ENCODE data around the gene DMRTC2.

The DMRTC2 gene

GRCh38 chr19:41815301-41815700, 29.5 kb upstream of the DMRTC2 start:
- TF ChIP-seq CTCF (IDR thresholded peaks at IDR 0.05; ENCODE audit: borderline replicate concordance, insufficient read depth, low read depth, low read length): no peak
- H3K4me3 ChIP-seq (ENCODE audit: low read depth, low read length): no peak overlapping the region

- TF ChIP-seq CTCF (IDR thresholded peaks at IDR 0.05; ENCODE audit: borderline replicate concordance, insufficient read depth, low read depth, low read length): no peak
- H3K4me3 ChIP-seq (ENCODE audit: low read depth, low read length): no peak overlapping the region
These were observed 28.1 kb upstream of the DMRTC2 start for GRCh38 chr19:41816761-41817160.

GRCh38 chr19:41821003-41821735, 23.7 kb upstream of the DMRTC2 start:
- TF ChIP-seq CTCF (IDR thresholded peaks at IDR 0.05; ENCODE audit: borderline replicate concordance, insufficient read depth, low read depth, low read length): peak; percentile 67
- H3K4me3 ChIP-seq (ENCODE audit: low read depth, low read length): no peak overlapping the region

GRCh38 chr19:41837981-41838708, 6.7 kb upstream of the DMRTC2 start:
- TF ChIP-seq CTCF (IDR thresholded peaks at IDR 0.05; ENCODE audit: borderline replicate concordance, insufficient read depth, low read depth, low read length): no peak
- H3K4me3 ChIP-seq (ENCODE audit: low read depth, low read length): no peak overlapping the region

GRCh38 chr19:41839211-41839610, 5.6 kb upstream of the DMRTC2 start:
- H3K4me3 ChIP-seq (ENCODE audit: low read depth, low read length): no peak overlapping the region
- no peak for TF ChIP-seq CTCF (IDR thresholded peaks at IDR 0.05; ENCODE audit: borderline replicate concordance, insufficient read depth, low read depth, low read length)

- H3K4me3 ChIP-seq (ENCODE audit: low read depth, low read length): no peak overlapping the region
- TF ChIP-seq CTCF (IDR thresholded peaks at IDR 0.05; ENCODE audit: borderline replicate concordance, insufficient read depth, low read depth, low read length): no peak
These were observed 1.5 kb upstream of the DMRTC2 start for GRCh38 chr19:41843371-41843770.

- no peak within 1 kb of the TSS for H3K4me3 ChIP-seq (ENCODE audit: low read depth, low read length)
- no peak for TF ChIP-seq CTCF (IDR thresholded peaks at IDR 0.05; ENCODE audit: borderline replicate concordance, insufficient read depth, low read depth, low read length)
These were observed 241 bp upstream of the DMRTC2 start, which contains the start of gene LYPD4 for GRCh38 chr19:41844601-41845000. Gene LYPD4, minus strand, starts transcription at chr19:41844683. Its CDS starts 5,398 bp downstream, at chr19:41839285.

Data from GM12875 (cell line).